HG03060 (cell line): ENCODE data around the gene SERPINI1.
"Not testable (repeated sequence)": the region's sequence is repeated elsewhere in the genome, so short reads cannot be mapped to it uniquely, and the experiment has no call there.

ENCODE experiments used
- ATAC-seq: cut with Tn5 transposase; IDR thresholded peaks from one replicate; pipeline ENCODE4 v1.9.1; 2021; ENCODE audit warnings: low read depth, moderate number of reproducible peaks; ENCODE audit not compliant: unreplicated experiment

The SERPINI1 gene

GRCh38 chr3:167780214-167780883 is 44.8 kb downstream of the SERPINI1 start:
- no peak for ATAC-seq

- ATAC-seq, result no peak
These were observed 48.3 kb downstream of the SERPINI1 start for GRCh38 chr3:167783781-167784180.

- ATAC-seq, result no peak
These were observed 50.3 kb downstream of the SERPINI1 start for GRCh38 chr3:167785790-167786189.

GRCh38 chr3:167787440-167787839 is 51.9 kb downstream of the SERPINI1 start:
- no peak for ATAC-seq

GRCh38 chr3:167798443-167798842 is 62.9 kb downstream of the SERPINI1 start:
- peak; percentile 91 for ATAC-seq

GRCh38 chr3:167808910-167809309 is 73.4 kb downstream of the SERPINI1 start:
- ATAC-seq, result no peak

GRCh38 chr3:167810236-167810635 is 74.7 kb downstream of the SERPINI1 start:
- ATAC-seq, result no peak

GRCh38 chr3:167811031-167811430 is 75.5 kb downstream of the SERPINI1 start:
- ATAC-seq, result no peak

- ATAC-seq, result no peak
These were observed 77.9 kb downstream of the SERPINI1 start for GRCh38 chr3:167813169-167814123.

- ATAC-seq, result no peak
These were observed 79.0 kb downstream of the SERPINI1 start for GRCh38 chr3:167814441-167814951.

- no peak for ATAC-seq
These were observed 81.4 kb downstream of the SERPINI1 start for GRCh38 chr3:167816953-167817352.

- ATAC-seq, result no peak
These were observed 84.8 kb downstream of the SERPINI1 start for GRCh38 chr3:167820102-167820865.

- no peak for ATAC-seq
These were observed 85.8 kb downstream of the SERPINI1 start for GRCh38 chr3:167821248-167821805.

GRCh38 chr3:167823738-167824137 is 88.2 kb downstream of the SERPINI1 start:
- ATAC-seq, result no peak

- not testable (repeated sequence) for ATAC-seq
These were observed 92.1 kb downstream of the SERPINI1 start for GRCh38 chr3:167827588-167827987.

- no peak for ATAC-seq
These were observed 93.5 kb downstream of the SERPINI1 start for GRCh38 chr3:167829071-167829470.

GRCh38 chr3:167830007-167830406 is 94.5 kb downstream of the SERPINI1 start:
- ATAC-seq, result peak; percentile 76

GRCh38 chr3:167835359-167835758 is 99.8 kb downstream of the SERPINI1 start:
- no peak for ATAC-seq

- ATAC-seq, result no peak
These were observed 100.4 kb downstream of the SERPINI1 start for GRCh38 chr3:167835953-167836352.

- no peak for ATAC-seq
These were observed 101.9 kb downstream of the SERPINI1 start for GRCh38 chr3:167837466-167837865.
